HepG2 (cell line): ENCODE data around the gene GCLM. TPM values are rescaled to one million over a fixed set of nuclear protein-coding genes. Genes with fewer than 3 reads are reported as not detected.
A peak's percentile ranks its signal among the peaks of the same experiment; 100 is the strongest.

ENCODE experiments used
- ETS1 ChIP-seq: sonication (generic); formaldehyde crosslinking; IDR thresholded peaks from 2 replicates; pipeline ENCODE4 v1.4.0; 2020; ENCODE audit warnings: missing genetic modification reagents
- HDAC2 ChIP-seq: sonication (generic); formaldehyde crosslinking; IDR thresholded peaks from 2 replicates; pipeline ENCODE4 v1.4.0; 2020; ENCODE audit warnings: missing genetic modification reagents
- HNRNPUL1 ChIP-seq: fragments of 200-400 bp; formaldehyde crosslinking; IDR thresholded peaks from 2 replicates; pipeline ENCODE4 v1.6.1; 2017; ENCODE audit warnings: low read depth, mild to moderate bottlenecking, low read length, moderate library complexity
- IRF2 ChIP-seq: IDR thresholded peaks from 2 replicates; pipeline ENCODE4 v1.6.1; 2018; ENCODE audit warnings: missing genetic modification reagents, missing compliant biosample characterization
- NFIB ChIP-seq: sonication (generic); formaldehyde crosslinking; IDR thresholded peaks from 2 replicates; pipeline ENCODE4 v1.9.0; 2021; ENCODE audit warnings: missing genetic modification reagents, mild to moderate bottlenecking, borderline replicate concordance
- NONO ChIP-seq, 2 experiments: fragments of 450-650 bp in 1 of 2; sonication (generic) in 1 of 2; formaldehyde crosslinking in 1 of 2; IDR thresholded peaks in 1 of 2; conservative IDR thresholded peaks in 1 of 2; 2 replicates each; pipeline versions ENCODE4 v1.6.1 to v1.8.0; 2017 to 2022; ENCODE audit warnings: mild to moderate bottlenecking in 1 of 2, missing genetic modification reagents in 1 of 2, moderate library complexity in 1 of 2
- RBFOX2 ChIP-seq: fragments of 200-400 bp; formaldehyde crosslinking; IDR thresholded peaks from 2 replicates; pipeline ENCODE4 v1.6.1; 2017; ENCODE audit warnings: low read depth, mild to moderate bottlenecking, low read length
- ZFP36L2 ChIP-seq: sonication (generic); formaldehyde crosslinking; IDR thresholded peaks from 2 replicates; pipeline ENCODE4 v1.4.0; 2020; ENCODE audit warnings: missing genetic modification reagents
- ZNF34 ChIP-seq: sonication (generic); formaldehyde crosslinking; IDR thresholded peaks from 2 replicates; pipeline ENCODE4 v1.4.0; 2020; ENCODE audit warnings: mild to moderate bottlenecking, missing genetic modification reagents, borderline replicate concordance
- ZNF432 ChIP-seq: sonication (generic); formaldehyde crosslinking; IDR thresholded peaks from 2 replicates; pipeline ENCODE4 v1.5.0; 2020; ENCODE audit warnings: missing genetic modification reagents, mild to moderate bottlenecking, borderline replicate concordance
- ZNF441 ChIP-seq: sonication (generic); formaldehyde crosslinking; IDR thresholded peaks from 2 replicates; pipeline ENCODE4 v1.7.0; 2021; ENCODE audit warnings: missing genetic modification reagents, borderline replicate concordance
- ZNF790 ChIP-seq: sonication (generic); formaldehyde crosslinking; IDR thresholded peaks from 2 replicates; pipeline ENCODE4 v1.8.0; 2022; ENCODE audit warnings: missing genetic modification reagents, mild to moderate bottlenecking, borderline replicate concordance
- ZNF816 ChIP-seq: sonication (generic); formaldehyde crosslinking; IDR thresholded peaks from 2 replicates; pipeline ENCODE4 v1.8.0; 2022; ENCODE audit warnings: missing genetic modification reagents, mild to moderate bottlenecking, borderline replicate concordance
- polyA plus RNA-seq, 8 experiments: library from polyadenylated mRNA; depleted of rRNA in 3 of 8; stranded (reverse) in 7 of 8; unstranded in 1 of 8; fragments of >200 nt; fragmentation: Illumina TruSeq in 4 of 8; extraction: Trizol in 4 of 8; gene quantifications; 2 replicates each; pipeline versions ENCODE4 v1.2.1 to v1.2.3, GENCODE V29; 2011 to 2016; ENCODE audit warnings: low read depth in 4 of 8, missing spikeins in 1 of 8, mixed read lengths in 1 of 8; ENCODE audit not compliant: insufficient read depth in 1 of 8
- total RNA-seq, 5 experiments: library from RNA; depleted of rRNA; stranded (reverse); fragments of >200 nt; fragmentation: Illumina TruSeq; extraction: Trizol; gene quantifications; 2 replicates each; pipeline ENCODE4 v1.2.3, GENCODE V29; 2016; ENCODE audit warnings: low read depth in 1 of 5
- TF ChIP-seq, protein P1 (sequence below): sonication (generic); formaldehyde crosslinking; IDR thresholded peaks from 2 replicates; pipeline ENCODE4 v1.4.0; 2020; ENCODE audit warnings: missing genetic modification reagents
- TF ChIP-seq, protein P2 (sequence below): sonication (generic); formaldehyde crosslinking; IDR thresholded peaks from 2 replicates; pipeline ENCODE4 v1.8.1; 2023; ENCODE audit warnings: missing genetic modification reagents, mild to moderate bottlenecking, borderline replicate concordance
- TF ChIP-seq, protein P3 (sequence below), 2 experiments: fragments of 450-650 bp in 1 of 2; sonication (generic) in 1 of 2; formaldehyde crosslinking in 1 of 2; IDR thresholded peaks; 2 replicates each; pipeline versions ENCODE4 v1.6.1 to v1.8.0; 2016 to 2022; ENCODE audit warnings: antibody characterized with exemption in 1 of 2, mild to moderate bottlenecking in 1 of 2, missing genetic modification reagents in 1 of 2

GCLM gene
- total and polyA plus RNA-seq, 2 of the 13 experiments (the other 11 are each of a cell fraction or from before 2014, with no cell fraction given): 8.7 to 29.9 TPM

DNA sequence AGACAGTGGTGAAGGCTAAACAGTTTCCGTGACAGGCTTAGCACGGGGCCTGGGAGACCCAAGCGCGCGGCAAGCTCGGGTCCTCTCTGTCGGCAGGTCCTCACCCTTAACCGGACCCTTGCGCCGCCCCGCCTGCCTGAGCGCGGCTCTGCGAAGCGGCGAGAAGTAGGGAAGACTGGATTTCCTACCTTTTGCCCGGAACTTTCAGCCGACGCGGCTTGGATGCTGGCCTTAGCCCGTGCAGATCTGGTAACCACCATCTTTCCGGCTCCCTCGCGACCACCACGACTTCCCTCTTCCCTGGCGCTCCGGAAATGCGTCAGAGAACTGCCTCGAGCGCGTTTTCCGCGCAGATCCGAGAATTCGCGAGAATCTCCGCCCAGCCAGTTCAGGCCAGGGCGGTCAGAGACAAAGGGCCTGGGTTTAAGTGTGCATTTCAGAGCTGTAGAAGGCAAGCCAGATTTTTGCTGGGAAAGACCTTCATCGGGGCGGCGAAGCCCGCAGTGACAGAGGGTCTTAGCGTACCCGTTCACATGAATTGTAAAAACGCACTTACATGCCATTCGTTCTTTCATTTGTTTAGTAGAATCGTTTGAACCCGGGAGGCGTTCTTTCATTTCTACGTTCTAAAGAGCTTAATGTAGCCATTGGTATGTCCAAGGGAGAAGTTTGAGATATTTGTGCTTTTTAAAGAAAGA, 30.2 kb downstream of the GCLM start, which contains the start of gene DNTTIP2 (continued):
- TF ChIP-seq, protein P1, sequence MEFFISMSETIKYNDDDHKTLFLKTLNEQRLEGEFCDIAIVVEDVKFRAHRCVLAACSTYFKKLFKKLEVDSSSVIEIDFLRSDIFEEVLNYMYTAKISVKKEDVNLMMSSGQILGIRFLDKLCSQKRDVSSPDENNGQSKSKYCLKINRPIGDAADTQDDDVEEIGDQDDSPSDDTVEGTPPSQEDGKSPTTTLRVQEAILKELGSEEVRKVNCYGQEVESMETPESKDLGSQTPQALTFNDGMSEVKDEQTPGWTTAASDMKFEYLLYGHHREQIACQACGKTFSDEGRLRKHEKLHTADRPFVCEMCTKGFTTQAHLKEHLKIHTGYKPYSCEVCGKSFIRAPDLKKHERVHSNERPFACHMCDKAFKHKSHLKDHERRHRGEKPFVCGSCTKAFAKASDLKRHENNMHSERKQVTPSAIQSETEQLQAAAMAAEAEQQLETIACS: no peak
- 0 out of 2 replicates have a peak, but pooled peaks have one; percentile 62 for TF ChIP-seq ZNF34 (CRISPR knock-in tag)
- peak; percentile 40; the same call in 1 of the 2 replicates for TF ChIP-seq ZNF816
- TF ChIP-seq, protein P2, sequence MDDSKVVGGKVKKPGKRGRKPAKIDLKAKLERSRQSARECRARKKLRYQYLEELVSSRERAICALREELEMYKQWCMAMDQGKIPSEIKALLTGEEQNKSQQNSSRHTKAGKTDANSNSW: no peak
- peak; percentile 92 for TF ChIP-seq HDAC2 (CRISPR knock-in tag)
- TF ChIP-seq ZFP36L2: 0 out of 2 replicates have a peak, but pooled peaks have one; percentile 24
- 0 out of 2 replicates have a peak, but pooled peaks have one; percentile 76 for TF ChIP-seq ZNF790 (CRISPR knock-in tag)
- peak; percentile 59 for TF ChIP-seq ZNF441
- TF ChIP-seq, protein P3, sequence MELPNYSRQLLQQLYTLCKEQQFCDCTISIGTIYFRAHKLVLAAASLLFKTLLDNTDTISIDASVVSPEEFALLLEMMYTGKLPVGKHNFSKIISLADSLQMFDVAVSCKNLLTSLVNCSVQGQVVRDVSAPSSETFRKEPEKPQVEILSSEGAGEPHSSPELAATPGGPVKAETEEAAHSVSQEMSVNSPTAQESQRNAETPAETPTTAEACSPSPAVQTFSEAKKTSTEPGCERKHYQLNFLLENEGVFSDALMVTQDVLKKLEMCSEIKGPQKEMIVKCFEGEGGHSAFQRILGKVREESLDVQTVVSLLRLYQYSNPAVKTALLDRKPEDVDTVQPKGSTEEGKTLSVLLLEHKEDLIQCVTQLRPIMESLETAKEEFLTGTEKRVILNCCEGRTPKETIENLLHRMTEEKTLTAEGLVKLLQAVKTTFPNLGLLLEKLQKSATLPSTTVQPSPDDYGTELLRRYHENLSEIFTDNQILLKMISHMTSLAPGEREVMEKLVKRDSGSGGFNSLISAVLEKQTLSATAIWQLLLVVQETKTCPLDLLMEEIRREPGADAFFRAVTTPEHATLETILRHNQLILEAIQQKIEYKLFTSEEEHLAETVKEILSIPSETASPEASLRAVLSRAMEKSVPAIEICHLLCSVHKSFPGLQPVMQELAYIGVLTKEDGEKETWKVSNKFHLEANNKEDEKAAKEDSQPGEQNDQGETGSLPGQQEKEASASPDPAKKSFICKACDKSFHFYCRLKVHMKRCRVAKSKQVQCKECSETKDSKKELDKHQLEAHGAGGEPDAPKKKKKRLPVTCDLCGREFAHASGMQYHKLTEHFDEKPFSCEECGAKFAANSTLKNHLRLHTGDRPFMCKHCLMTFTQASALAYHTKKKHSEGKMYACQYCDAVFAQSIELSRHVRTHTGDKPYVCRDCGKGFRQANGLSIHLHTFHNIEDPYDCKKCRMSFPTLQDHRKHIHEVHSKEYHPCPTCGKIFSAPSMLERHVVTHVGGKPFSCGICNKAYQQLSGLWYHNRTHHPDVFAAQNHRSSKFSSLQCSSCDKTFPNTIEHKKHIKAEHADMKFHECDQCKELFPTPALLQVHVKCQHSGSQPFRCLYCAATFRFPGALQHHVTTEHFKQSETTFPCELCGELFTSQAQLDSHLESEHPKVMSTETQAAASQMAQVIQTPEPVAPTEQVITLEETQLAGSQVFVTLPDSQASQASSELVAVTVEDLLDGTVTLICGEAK (IDR thresholded peaks at IDR 0.05): peak; percentile 35; the same call in 1 of the 2 replicates
- TF ChIP-seq, protein P3 (CRISPR knock-in tag; IDR thresholded peaks at IDR 0.05): peak; percentile 75
- no peak for TF ChIP-seq NONO (IDR thresholded peaks at IDR 0.05)
- peak; percentile 86 for TF ChIP-seq NONO (CRISPR knock-in tag; conservative IDR thresholded peaks at IDR 0.05)
- no peak for TF ChIP-seq ETS1 (CRISPR knock-in tag)
- TF ChIP-seq RBFOX2: peak; percentile 85
- no peak for TF ChIP-seq HNRNPUL1
- no peak for TF ChIP-seq ZNF432 (CRISPR knock-in tag)
- TF ChIP-seq IRF2 (CRISPR knock-in tag): peak; percentile 95
- TF ChIP-seq NFIB (CRISPR knock-in tag): no peak
